GM23338 (cell line): ENCODE measurements around the gene IGSF8. TPM values are rescaled to one million over a fixed set of nuclear protein-coding genes. Genes with fewer than 3 reads are reported as not detected.

Source experiments
- ATAC-seq: fragments of 200-7000 bp; cut with Tn5 transposase; 3 replicates; pipeline ENCODE4 v1.9.1; 2020
- DNase-seq: peaks from one replicate; pipeline ENCODE4 v3.0.0-alpha.2; 2015; ENCODE audit warnings: low spot score
- H2AFZ ChIP-seq: fragments of 200-600 bp; sonication (generic); 2 replicates; pipeline ENCODE4 v1.8.0; 2016; ENCODE audit warnings: antibody characterized with exemption, mild to moderate bottlenecking, moderate library complexity
- H3F3A ChIP-seq: fragments of 200-600 bp; sonication (generic); replicated peaks from 2 replicates; pipeline ENCODE4 v1.8.0; 2017; ENCODE audit warnings: antibody characterized with exemption, mixed run types, low read depth
- H3K27ac ChIP-seq: fragments of 200-600 bp; sonication (generic); 2 replicates; pipeline ENCODE4 v1.6.1; 2016; ENCODE audit warnings: low read depth
- H3K27me3 ChIP-seq: fragments of 200-600 bp; sonication (generic); 2 replicates; pipeline ENCODE4 v1.8.0; 2016; ENCODE audit warnings: mild to moderate bottlenecking, mixed run types, moderate library complexity; ENCODE audit not compliant: insufficient read depth
- H3K36me3 ChIP-seq: fragments of 200-600 bp; sonication (generic); 2 replicates; pipeline ENCODE4 v1.8.0; 2016; ENCODE audit warnings: mild to moderate bottlenecking; ENCODE audit not compliant: insufficient read depth
- H3K4me1 ChIP-seq: fragments of 200-600 bp; sonication (generic); 2 replicates; pipeline ENCODE4 v1.8.0; 2016; ENCODE audit warnings: mild to moderate bottlenecking, moderate library complexity; ENCODE audit not compliant: insufficient read depth
- H3K4me2 ChIP-seq: fragments of 200-600 bp; sonication (generic); 2 replicates; pipeline ENCODE4 v1.7.1; 2017; ENCODE audit warnings: mixed run types
- H3K4me3 ChIP-seq: fragments of 200-600 bp; sonication (generic); 2 replicates; pipeline ENCODE4 v1.6.1; 2016; ENCODE audit warnings: mixed run types
- H3K79me2 ChIP-seq: fragments of 200-600 bp; sonication (generic); replicated peaks from 2 replicates; pipeline ENCODE4 v1.8.0; 2017; ENCODE audit warnings: mild to moderate bottlenecking; ENCODE audit not compliant: insufficient read depth
- H3K9me2 ChIP-seq: fragments of 200-600 bp; sonication (generic); 2 replicates; pipeline ENCODE4 v1.8.0; 2017; ENCODE audit not compliant: insufficient read depth
- H4K20me1 ChIP-seq: fragments of 200-600 bp; sonication (generic); replicated peaks from 2 replicates; pipeline ENCODE4 v1.8.0; 2017; ENCODE audit warnings: mild to moderate bottlenecking; ENCODE audit not compliant: insufficient read depth
- H3K27ac Mint-ChIP-seq: 2 replicates; pipeline ENCODE4 v1.8.0; 2020; ENCODE audit warnings: inconsistent platforms, mild to moderate bottlenecking, moderate library complexity, mixed read lengths
- H3K27me3 Mint-ChIP-seq: 3 replicates; pipeline ENCODE4 v1.8.0; 2022; ENCODE audit warnings: low read depth, mild to moderate bottlenecking, moderate library complexity, mixed read lengths, inconsistent platforms; ENCODE audit not compliant: insufficient read depth, poor library complexity
- H3K36me3 Mint-ChIP-seq: 3 replicates; pipeline ENCODE4 v1.8.0; 2021; ENCODE audit warnings: low read depth, mild to moderate bottlenecking, inconsistent platforms, moderate library complexity, mixed read lengths
- H3K4me1 Mint-ChIP-seq: 3 replicates; pipeline ENCODE4 v1.8.0; 2020; ENCODE audit warnings: mild to moderate bottlenecking, inconsistent platforms, mixed read lengths
- H3K4me3 Mint-ChIP-seq: 3 replicates; pipeline ENCODE4 v1.8.0; 2021; ENCODE audit warnings: moderate library complexity, mild to moderate bottlenecking, inconsistent platforms, mixed read lengths
- H3K9me3 Mint-ChIP-seq: 3 replicates; pipeline ENCODE4 v1.8.0; 2020; ENCODE audit warnings: moderate library complexity, mild to moderate bottlenecking, inconsistent platforms, mixed read lengths
- CREB1 ChIP-seq: fragments of 250-450 bp; sonication (Bioruptor Pico); IDR thresholded peaks from 2 replicates; pipeline ENCODE4 v1.5.0; 2020; ENCODE audit warnings: low read depth, mild to moderate bottlenecking, moderate library complexity
- CTCF ChIP-seq, 2 experiments: fragments of 200-600 bp in 1 of 2; sonication (generic) in 1 of 2; conservative IDR thresholded peaks; 2 replicates each; pipeline versions ENCODE4 v1.5.1 to v1.6.1; 2016 to 2017; ENCODE audit warnings: antibody characterized with exemption in 2 of 2, low read depth in 2 of 2, mild to moderate bottlenecking in 2 of 2, moderate library complexity in 1 of 2
- EZH2 ChIP-seq: fragments of 200-600 bp; sonication (generic); IDR thresholded peaks from one replicate; pipeline ENCODE4 v1.8.0; 2017; ENCODE audit warnings: antibody characterized with exemption, mild to moderate bottlenecking, low read depth; ENCODE audit not compliant: unreplicated experiment
- EZH2phosphoT487 ChIP-seq: fragments of 200-600 bp; sonication (generic); IDR thresholded peaks from one replicate; pipeline ENCODE4 v1.8.1; 2018; ENCODE audit warnings: antibody characterized with exemption; ENCODE audit not compliant: unreplicated experiment
- JUNB ChIP-seq: IDR thresholded peaks from one replicate; pipeline ENCODE4 v1.6.1; 2016; ENCODE audit warnings: antibody characterized with exemption; ENCODE audit not compliant: unreplicated experiment
- NANOG ChIP-seq: IDR thresholded peaks from 2 replicates; pipeline ENCODE4 v1.6.1; 2016; ENCODE audit warnings: antibody characterized with exemption, borderline replicate concordance
- POLR2AphosphoS5 ChIP-seq: IDR thresholded peaks from 2 replicates; pipeline ENCODE4 v1.6.1; 2016; ENCODE audit warnings: antibody characterized with exemption, low read depth
- REST ChIP-seq: IDR thresholded peaks from one replicate; pipeline ENCODE4 v1.6.1; 2018; ENCODE audit warnings: antibody characterized with exemption; ENCODE audit not compliant: unreplicated experiment
- STAT1 ChIP-seq: IDR thresholded peaks from one replicate; pipeline ENCODE4 v1.6.1; 2016; ENCODE audit warnings: antibody characterized with exemption; ENCODE audit not compliant: unreplicated experiment
- ZNF114 ChIP-seq: fragments of 250-450 bp; sonication (Bioruptor Pico); IDR thresholded peaks from 2 replicates; pipeline ENCODE4 v1.5.0; 2020; ENCODE audit warnings: mild to moderate bottlenecking, moderate library complexity
- polyA plus RNA-seq: library from polyadenylated mRNA; unstranded; fragments of >200 nt; fragmentation: Nextera tagmentation; extraction: Ambion mirVana; gene quantifications from 2 replicates; pipeline ENCODE4 v1.2.1, GENCODE V29; 2016
- total RNA-seq: library from RNA; depleted of rRNA; stranded (reverse); fragments of >200 nt; shearing (Covaris generic); gene quantifications from 2 replicates; pipeline ENCODE4 v1.2.3, GENCODE V29; 2014
- TF ChIP-seq, protein P1 (sequence below): fragments of 250-450 bp; sonication (Bioruptor Pico); IDR thresholded peaks from 2 replicates; pipeline ENCODE4 v1.5.0; 2020; ENCODE audit warnings: mild to moderate bottlenecking, moderate library complexity
- TF ChIP-seq, protein P2 (sequence below): IDR thresholded peaks from 2 replicates; pipeline ENCODE4 v1.6.1; 2016; ENCODE audit warnings: antibody characterized with exemption

IGSF8 gene
- total and polyA plus RNA-seq, 2 experiments from 2014 or later, result 38.4 to 120 TPM

- TF ChIP-seq, protein P1, sequence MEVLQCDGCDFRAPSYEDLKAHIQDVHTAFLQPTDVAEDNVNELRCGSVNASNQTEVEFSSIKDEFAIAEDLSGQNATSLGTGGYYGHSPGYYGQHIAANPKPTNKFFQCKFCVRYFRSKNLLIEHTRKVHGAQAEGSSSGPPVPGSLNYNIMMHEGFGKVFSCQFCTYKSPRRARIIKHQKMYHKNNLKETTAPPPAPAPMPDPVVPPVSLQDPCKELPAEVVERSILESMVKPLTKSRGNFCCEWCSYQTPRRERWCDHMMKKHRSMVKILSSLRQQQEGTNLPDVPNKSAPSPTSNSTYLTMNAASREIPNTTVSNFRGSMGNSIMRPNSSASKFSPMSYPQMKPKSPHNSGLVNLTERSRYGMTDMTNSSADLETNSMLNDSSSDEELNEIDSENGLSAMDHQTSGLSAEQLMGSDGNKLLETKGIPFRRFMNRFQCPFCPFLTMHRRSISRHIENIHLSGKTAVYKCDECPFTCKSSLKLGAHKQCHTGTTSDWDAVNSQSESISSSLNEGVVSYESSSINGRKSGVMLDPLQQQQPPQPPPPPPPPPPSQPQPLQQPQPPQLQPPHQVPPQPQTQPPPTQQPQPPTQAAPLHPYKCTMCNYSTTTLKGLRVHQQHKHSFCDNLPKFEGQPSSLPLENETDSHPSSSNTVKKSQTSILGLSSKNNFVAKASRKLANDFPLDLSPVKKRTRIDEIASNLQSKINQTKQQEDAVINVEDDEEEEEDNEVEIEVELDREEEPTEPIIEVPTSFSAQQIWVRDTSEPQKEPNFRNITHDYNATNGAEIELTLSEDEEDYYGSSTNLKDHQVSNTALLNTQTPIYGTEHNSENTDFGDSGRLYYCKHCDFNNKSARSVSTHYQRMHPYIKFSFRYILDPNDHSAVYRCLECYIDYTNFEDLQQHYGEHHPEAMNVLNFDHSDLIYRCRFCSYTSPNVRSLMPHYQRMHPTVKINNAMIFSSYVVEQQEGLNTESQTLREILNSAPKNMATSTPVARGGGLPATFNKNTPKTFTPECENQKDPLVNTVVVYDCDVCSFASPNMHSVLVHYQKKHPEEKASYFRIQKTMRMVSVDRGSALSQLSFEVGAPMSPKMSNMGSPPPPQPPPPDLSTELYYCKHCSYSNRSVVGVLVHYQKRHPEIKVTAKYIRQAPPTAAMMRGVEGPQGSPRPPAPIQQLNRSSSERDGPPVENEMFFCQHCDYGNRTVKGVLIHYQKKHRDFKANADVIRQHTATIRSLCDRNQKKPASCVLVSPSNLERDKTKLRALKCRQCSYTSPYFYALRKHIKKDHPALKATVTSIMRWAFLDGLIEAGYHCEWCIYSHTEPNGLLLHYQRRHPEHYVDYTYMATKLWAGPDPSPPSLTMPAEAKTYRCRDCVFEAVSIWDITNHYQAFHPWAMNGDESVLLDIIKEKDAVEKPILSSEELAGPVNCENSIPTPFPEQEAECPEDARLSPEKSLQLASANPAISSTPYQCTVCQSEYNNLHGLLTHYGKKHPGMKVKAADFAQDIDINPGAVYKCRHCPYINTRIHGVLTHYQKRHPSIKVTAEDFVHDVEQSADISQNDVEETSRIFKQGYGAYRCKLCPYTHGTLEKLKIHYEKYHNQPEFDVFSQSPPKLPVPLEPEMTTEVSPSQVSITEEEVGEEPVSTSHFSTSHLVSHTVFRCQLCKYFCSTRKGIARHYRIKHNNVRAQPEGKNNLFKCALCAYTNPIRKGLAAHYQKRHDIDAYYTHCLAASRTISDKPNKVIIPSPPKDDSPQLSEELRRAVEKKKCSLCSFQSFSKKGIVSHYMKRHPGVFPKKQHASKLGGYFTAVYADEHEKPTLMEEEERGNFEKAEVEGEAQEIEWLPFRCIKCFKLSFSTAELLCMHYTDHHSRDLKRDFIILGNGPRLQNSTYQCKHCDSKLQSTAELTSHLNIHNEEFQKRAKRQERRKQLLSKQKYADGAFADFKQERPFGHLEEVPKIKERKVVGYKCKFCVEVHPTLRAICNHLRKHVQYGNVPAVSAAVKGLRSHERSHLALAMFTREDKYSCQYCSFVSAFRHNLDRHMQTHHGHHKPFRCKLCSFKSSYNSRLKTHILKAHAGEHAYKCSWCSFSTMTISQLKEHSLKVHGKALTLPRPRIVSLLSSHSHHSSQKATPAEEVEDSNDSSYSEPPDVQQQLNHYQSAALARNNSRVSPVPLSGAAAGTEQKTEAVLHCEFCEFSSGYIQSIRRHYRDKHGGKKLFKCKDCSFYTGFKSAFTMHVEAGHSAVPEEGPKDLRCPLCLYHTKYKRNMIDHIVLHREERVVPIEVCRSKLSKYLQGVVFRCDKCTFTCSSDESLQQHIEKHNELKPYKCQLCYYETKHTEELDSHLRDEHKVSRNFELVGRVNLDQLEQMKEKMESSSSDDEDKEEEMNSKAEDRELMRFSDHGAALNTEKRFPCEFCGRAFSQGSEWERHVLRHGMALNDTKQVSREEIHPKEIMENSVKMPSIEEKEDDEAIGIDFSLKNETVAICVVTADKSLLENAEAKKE, result no peak
- TF ChIP-seq ZNF114 (CRISPR knock-in tag), result no peak
Measured at GRCh38 chr1:160082926-160083325, 15.5 kb downstream of the IGSF8 start (continued).

GRCh38 chr1:160082487-160082886 is 15.9 kb downstream of the IGSF8 start:
- H3K4me3 ChIP-seq, result no peak overlapping the region
- Mint-ChIP-seq H3K36me3 (peaks cover 12% of the 10 kb centered on the region), H3K9me3 (no peaks in the 10 kb centered on the region; the same call in 2 of the 3 replicates), H3K4me3 (no peak overlapping the region), H3K4me1 (peaks cover 17% of the 10 kb centered on the region), H3K27me3 (peaks cover 41% of the 10 kb centered on the region), H3K27ac (no peak overlapping the region)
- no peak for DNase-seq
- no peaks in the 10 kb centered on the region for H3K79me2 ChIP-seq
- H4K20me1 ChIP-seq, result no peaks in the 10 kb centered on the region; the same call in 1 of the 2 replicates
- H3K27me3 ChIP-seq, result peaks cover 55% of the 10 kb centered on the region
- H3K27ac ChIP-seq, result no peak overlapping the region
- ATAC-seq, result no peak
- no peaks in the 10 kb centered on the region for H3K36me3 ChIP-seq
- H3K4me1 ChIP-seq, result no peaks in the 10 kb centered on the region
- H3F3A ChIP-seq, result peaks cover 5% of the 10 kb centered on the region
- H3K4me2 ChIP-seq, result no peak overlapping the region
- no peaks in the 10 kb centered on the region for H3K9me2 ChIP-seq
- no peak overlapping the region for H2AFZ ChIP-seq
- TF ChIP-seq, protein P2, sequence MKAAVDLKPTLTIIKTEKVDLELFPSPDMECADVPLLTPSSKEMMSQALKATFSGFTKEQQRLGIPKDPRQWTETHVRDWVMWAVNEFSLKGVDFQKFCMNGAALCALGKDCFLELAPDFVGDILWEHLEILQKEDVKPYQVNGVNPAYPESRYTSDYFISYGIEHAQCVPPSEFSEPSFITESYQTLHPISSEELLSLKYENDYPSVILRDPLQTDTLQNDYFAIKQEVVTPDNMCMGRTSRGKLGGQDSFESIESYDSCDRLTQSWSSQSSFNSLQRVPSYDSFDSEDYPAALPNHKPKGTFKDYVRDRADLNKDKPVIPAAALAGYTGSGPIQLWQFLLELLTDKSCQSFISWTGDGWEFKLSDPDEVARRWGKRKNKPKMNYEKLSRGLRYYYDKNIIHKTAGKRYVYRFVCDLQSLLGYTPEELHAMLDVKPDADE, result no peak
- TF ChIP-seq EZH2phosphoT487 (no peak), JUNB (no peak), POLR2AphosphoS5 (no peak), ZNF114 (CRISPR knock-in tag) (no peak), EZH2 (no peak), STAT1 (no peak), REST (no peak), NANOG (no peak), CTCF (conservative IDR thresholded peaks at IDR 0.05; ENCODE audit: low read depth in 2 of 2) (no peak), CREB1 (CRISPR knock-in tag) (no peak)
